Neural cell (in vitro differentiated cells): ENCODE results near the gene TOP2B. TPM values are rescaled to one million over a fixed set of nuclear protein-coding genes. Genes with fewer than 3 reads are reported as not detected.

Source experiments
- H2AFZ ChIP-seq: fragments of 200-600, 300-800 bp; sonication (generic), shearing (Covaris generic); 2 replicates; pipeline ENCODE4 v1.6.0; 2014; ENCODE audit warnings: low read depth, mild to moderate bottlenecking, antibody characterized with exemption, low read length, moderate library complexity
- H3F3A ChIP-seq: fragments of 200-600 bp; shearing (Covaris generic); 2 replicates; pipeline ENCODE4 v1.6.1; 2016; ENCODE audit warnings: mild to moderate bottlenecking, moderate library complexity, mixed read lengths, antibody characterized with exemption, low read length; ENCODE audit not compliant: insufficient read depth, poor library complexity, severe bottlenecking
- H3K27ac ChIP-seq: fragments of 200-600, 300-800 bp; sonication (generic), shearing (Covaris generic); 2 replicates; pipeline ENCODE4 v1.5.1; 2014; ENCODE audit warnings: mild to moderate bottlenecking, low read length, moderate library complexity
- H3K27me3 ChIP-seq: fragments of 300-800, 200-600 bp; sonication (generic), shearing (Covaris generic); 2 replicates; pipeline ENCODE4 v1.6.0; 2014; ENCODE audit warnings: mild to moderate bottlenecking, low read depth, low read length, moderate library complexity; ENCODE audit not compliant: insufficient read depth
- H3K36me3 ChIP-seq: fragments of 300-800, 200-600 bp; sonication (generic), shearing (Covaris generic); 2 replicates; pipeline ENCODE4 v1.5.1; 2014; ENCODE audit warnings: mild to moderate bottlenecking, antibody characterized with exemption, low read length, moderate library complexity; ENCODE audit not compliant: insufficient read depth
- H3K4me2 ChIP-seq: fragments of 300-800, 200-600 bp; sonication (generic), shearing (Covaris generic); 2 replicates; pipeline ENCODE4 v1.6.0; 2014; ENCODE audit warnings: mild to moderate bottlenecking, low read length
- H3K4me3 ChIP-seq: fragments of 300-800, 200-600 bp; sonication (generic), shearing (Covaris generic); 2 replicates; pipeline ENCODE4 v1.5.1; 2014; ENCODE audit warnings: mild to moderate bottlenecking, low read length, moderate library complexity
- H3K79me2 ChIP-seq: fragments of 200-600 bp; shearing (Covaris generic); replicated peaks from 2 replicates; pipeline ENCODE4 v1.6.0; 2014; ENCODE audit warnings: mild to moderate bottlenecking, low read length, moderate library complexity; ENCODE audit not compliant: insufficient read depth
- H3K9ac ChIP-seq: fragments of 300-800, 200-600 bp; sonication (generic), shearing (Covaris generic); 2 replicates; pipeline ENCODE4 v1.6.1; 2016; ENCODE audit warnings: mild to moderate bottlenecking, low read length, mixed read lengths
- H3K9me2 ChIP-seq: fragments of 200-600 bp; shearing (Covaris generic); 2 replicates; pipeline ENCODE4 v1.6.1; 2016; ENCODE audit warnings: mild to moderate bottlenecking, low read length, mixed read lengths; ENCODE audit not compliant: insufficient read depth
- H3K9me3 ChIP-seq: fragments of 200-600, 300-800 bp; sonication (generic), shearing (Covaris generic); 2 replicates; pipeline ENCODE4 v1.6.1; 2016; ENCODE audit warnings: mild to moderate bottlenecking, mixed run types, low read length, moderate library complexity, mixed read lengths
- H4K20me1 ChIP-seq: fragments of 200-600 bp; shearing (Covaris generic); 2 replicates; pipeline ENCODE4 v1.6.1; 2016; ENCODE audit warnings: mild to moderate bottlenecking, mixed run types; ENCODE audit not compliant: insufficient read depth
- EP300 ChIP-seq: fragments of 450-650 bp; conservative IDR thresholded peaks from 2 replicates; pipeline ENCODE4 v1.6.1; 2014; ENCODE audit warnings: antibody characterized with exemption, mild to moderate bottlenecking, moderate library complexity; ENCODE audit not compliant: poor library complexity, severe bottlenecking
- EZH2 ChIP-seq: fragments of 200-600, 300-800 bp; shearing (Covaris generic), sonication (generic); IDR thresholded peaks from 2 replicates; pipeline ENCODE4 v1.6.1; 2014; ENCODE audit warnings: antibody characterized with exemption, low read length, borderline replicate concordance, mild to moderate bottlenecking; ENCODE audit not compliant: insufficient read depth, poor library complexity, severe bottlenecking
- MXI1 ChIP-seq: fragments of 450-650 bp; conservative IDR thresholded peaks from 2 replicates; pipeline ENCODE4 v1.6.1; 2014; ENCODE audit warnings: antibody characterized with exemption, mild to moderate bottlenecking; ENCODE audit not compliant: poor library complexity, severe bottlenecking
- POLR2AphosphoS5 ChIP-seq: IDR thresholded peaks from 2 replicates; pipeline ENCODE4 v1.6.1; 2012
- RAD21 ChIP-seq: fragments of 450-650 bp; conservative IDR thresholded peaks from 2 replicates; pipeline ENCODE4 v1.6.1; 2014; ENCODE audit warnings: antibody characterized with exemption, mild to moderate bottlenecking, moderate library complexity
- SMC3 ChIP-seq: fragments of 450-650 bp; conservative IDR thresholded peaks from 2 replicates; pipeline ENCODE4 v1.6.1; 2014; ENCODE audit warnings: antibody characterized with exemption, mild to moderate bottlenecking, moderate library complexity; ENCODE audit not compliant: poor library complexity
- TAF1 ChIP-seq: IDR thresholded peaks from 2 replicates; pipeline ENCODE4 v1.6.1; 2012; ENCODE audit warnings: low read depth
- polyA plus RNA-seq: library from polyadenylated mRNA; depleted of rRNA; stranded (reverse); fragments of >200 nt; gene quantifications from 2 replicates; pipeline ENCODE4 v1.2.3, GENCODE V29; 2014
- TF ChIP-seq, protein P1 (sequence below): IDR thresholded peaks from 2 replicates; pipeline ENCODE4 v1.6.1; 2012; ENCODE audit warnings: borderline replicate concordance
- TF ChIP-seq, protein P2 (sequence below): fragments of 450-650 bp; IDR thresholded peaks from 2 replicates; pipeline ENCODE4 v1.5.1; 2014; ENCODE audit warnings: antibody characterized with exemption, mild to moderate bottlenecking, moderate library complexity; ENCODE audit not compliant: poor library complexity, severe bottlenecking

TOP2B gene
- polyA plus RNA-seq, 1 donor from 2014 or later: 440 TPM

DNA sequence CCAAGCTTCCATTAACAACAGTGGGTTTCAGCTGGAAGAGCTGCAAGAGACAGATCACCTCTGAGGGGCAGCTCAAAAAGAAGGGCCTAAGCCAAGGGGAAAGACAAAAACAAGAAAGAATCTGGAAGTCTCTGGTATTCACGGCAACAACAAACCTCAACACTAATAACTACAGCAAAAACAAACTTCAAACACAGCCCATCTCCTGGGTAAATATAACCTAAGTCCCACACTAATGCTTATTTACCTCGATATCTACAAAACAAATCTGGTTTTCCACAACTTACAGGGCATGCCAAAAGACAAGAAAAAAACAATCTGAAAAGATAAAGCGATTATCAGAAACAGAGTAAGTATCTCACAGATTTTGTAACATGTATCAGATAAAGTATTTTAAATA is 29.7 kb downstream of the TOP2B start:
- Histone ChIP-seq H3K9me2 (no peaks in the 10 kb centered on the region), H3K36me3 (peaks cover 23% of the 10 kb centered on the region), H3F3A (no peaks in the 10 kb centered on the region), H3K79me2 (peaks cover 8% of the 10 kb centered on the region), H3K4me2 (no peak overlapping the region), H3K9ac (no peak overlapping the region), H3K27ac (no peak overlapping the region), H3K4me3 (no peak overlapping the region), H4K20me1 (no peaks in the 10 kb centered on the region), H3K27me3 (no peaks in the 10 kb centered on the region), H3K9me3 (no peaks in the 10 kb centered on the region), H2AFZ (no peak overlapping the region)
- no peak for TF ChIP-seq MXI1

DNA sequence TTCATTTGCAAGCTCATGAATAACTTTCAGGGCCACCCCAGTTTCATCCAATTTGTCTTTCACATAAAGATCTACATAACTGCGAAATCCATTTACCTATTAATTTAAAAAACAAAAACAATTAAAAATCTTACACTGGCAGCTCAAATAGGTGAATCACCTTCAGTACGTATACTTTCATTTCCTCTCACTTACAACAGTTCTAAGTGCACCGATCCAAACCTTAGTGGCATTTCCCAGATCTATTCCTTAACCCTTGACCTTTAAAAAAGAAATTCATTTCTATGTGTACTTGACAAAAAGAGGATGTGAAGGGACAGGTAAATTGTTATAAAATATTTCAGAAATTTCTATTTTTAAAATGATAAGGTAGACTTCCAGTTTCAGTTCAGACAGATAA is 30.8 kb downstream of the TOP2B start:
- H3K9me2 ChIP-seq: no peaks in the 10 kb centered on the region
- no peaks in the 10 kb centered on the region for H3F3A ChIP-seq
- H3K79me2 ChIP-seq: peaks cover 8% of the 10 kb centered on the region
- H3K9ac ChIP-seq: no peak overlapping the region
- H3K9me3 ChIP-seq: no peaks in the 10 kb centered on the region
- H3K36me3 ChIP-seq: peaks cover 23% of the 10 kb centered on the region
- no peak overlapping the region for H3K4me3 ChIP-seq
- no peaks in the 10 kb centered on the region for H4K20me1 ChIP-seq
- no peak overlapping the region for H3K27ac ChIP-seq
- H3K4me2 ChIP-seq: no peak overlapping the region
- no peak overlapping the region for H2AFZ ChIP-seq
- no peaks in the 10 kb centered on the region for H3K27me3 ChIP-seq
- no peak for TF ChIP-seq SMC3
- no peak for TF ChIP-seq RAD21
- TF ChIP-seq, protein P1, sequence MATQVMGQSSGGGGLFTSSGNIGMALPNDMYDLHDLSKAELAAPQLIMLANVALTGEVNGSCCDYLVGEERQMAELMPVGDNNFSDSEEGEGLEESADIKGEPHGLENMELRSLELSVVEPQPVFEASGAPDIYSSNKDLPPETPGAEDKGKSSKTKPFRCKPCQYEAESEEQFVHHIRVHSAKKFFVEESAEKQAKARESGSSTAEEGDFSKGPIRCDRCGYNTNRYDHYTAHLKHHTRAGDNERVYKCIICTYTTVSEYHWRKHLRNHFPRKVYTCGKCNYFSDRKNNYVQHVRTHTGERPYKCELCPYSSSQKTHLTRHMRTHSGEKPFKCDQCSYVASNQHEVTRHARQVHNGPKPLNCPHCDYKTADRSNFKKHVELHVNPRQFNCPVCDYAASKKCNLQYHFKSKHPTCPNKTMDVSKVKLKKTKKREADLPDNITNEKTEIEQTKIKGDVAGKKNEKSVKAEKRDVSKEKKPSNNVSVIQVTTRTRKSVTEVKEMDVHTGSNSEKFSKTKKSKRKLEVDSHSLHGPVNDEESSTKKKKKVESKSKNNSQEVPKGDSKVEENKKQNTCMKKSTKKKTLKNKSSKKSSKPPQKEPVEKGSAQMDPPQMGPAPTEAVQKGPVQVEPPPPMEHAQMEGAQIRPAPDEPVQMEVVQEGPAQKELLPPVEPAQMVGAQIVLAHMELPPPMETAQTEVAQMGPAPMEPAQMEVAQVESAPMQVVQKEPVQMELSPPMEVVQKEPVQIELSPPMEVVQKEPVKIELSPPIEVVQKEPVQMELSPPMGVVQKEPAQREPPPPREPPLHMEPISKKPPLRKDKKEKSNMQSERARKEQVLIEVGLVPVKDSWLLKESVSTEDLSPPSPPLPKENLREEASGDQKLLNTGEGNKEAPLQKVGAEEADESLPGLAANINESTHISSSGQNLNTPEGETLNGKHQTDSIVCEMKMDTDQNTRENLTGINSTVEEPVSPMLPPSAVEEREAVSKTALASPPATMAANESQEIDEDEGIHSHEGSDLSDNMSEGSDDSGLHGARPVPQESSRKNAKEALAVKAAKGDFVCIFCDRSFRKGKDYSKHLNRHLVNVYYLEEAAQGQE: no peak
- no peak for TF ChIP-seq POLR2AphosphoS5
- TF ChIP-seq TAF1: no peak

DNA sequence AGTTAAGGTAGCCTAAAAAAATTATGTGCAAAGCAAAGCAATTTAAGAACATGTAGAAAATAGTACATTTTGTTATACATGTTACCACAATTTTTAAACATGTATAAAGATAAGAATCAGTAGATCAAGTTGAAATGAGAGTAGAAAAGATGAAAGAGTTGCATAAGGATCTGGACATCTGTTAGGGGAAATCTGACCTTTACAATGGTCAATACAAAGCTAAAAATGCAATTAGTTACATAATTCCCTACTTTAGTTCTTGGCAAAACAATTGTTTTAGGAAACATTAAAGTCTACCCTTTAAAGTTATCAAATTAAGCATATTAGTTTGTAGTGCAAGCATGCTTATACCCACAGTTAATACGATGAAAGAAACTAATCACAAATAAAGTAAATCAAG is 32.7 kb downstream of the TOP2B start:
- no peak overlapping the region for H2AFZ ChIP-seq
- TF ChIP-seq RAD21 (no peak), EP300 (no peak), SMC3 (no peak), TAF1 (no peak), POLR2AphosphoS5 (no peak), EZH2 (no peak), MXI1 (no peak)
- TF ChIP-seq, protein P2, sequence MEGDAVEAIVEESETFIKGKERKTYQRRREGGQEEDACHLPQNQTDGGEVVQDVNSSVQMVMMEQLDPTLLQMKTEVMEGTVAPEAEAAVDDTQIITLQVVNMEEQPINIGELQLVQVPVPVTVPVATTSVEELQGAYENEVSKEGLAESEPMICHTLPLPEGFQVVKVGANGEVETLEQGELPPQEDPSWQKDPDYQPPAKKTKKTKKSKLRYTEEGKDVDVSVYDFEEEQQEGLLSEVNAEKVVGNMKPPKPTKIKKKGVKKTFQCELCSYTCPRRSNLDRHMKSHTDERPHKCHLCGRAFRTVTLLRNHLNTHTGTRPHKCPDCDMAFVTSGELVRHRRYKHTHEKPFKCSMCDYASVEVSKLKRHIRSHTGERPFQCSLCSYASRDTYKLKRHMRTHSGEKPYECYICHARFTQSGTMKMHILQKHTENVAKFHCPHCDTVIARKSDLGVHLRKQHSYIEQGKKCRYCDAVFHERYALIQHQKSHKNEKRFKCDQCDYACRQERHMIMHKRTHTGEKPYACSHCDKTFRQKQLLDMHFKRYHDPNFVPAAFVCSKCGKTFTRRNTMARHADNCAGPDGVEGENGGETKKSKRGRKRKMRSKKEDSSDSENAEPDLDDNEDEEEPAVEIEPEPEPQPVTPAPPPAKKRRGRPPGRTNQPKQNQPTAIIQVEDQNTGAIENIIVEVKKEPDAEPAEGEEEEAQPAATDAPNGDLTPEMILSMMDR: no peak
- TF ChIP-seq, protein P1: no peak
- H3K9me2 ChIP-seq: no peaks in the 10 kb centered on the region
- H3K9me3 ChIP-seq: no peaks in the 10 kb centered on the region
- H3K79me2 ChIP-seq: peaks cover 3% of the 10 kb centered on the region
- H3F3A ChIP-seq: no peaks in the 10 kb centered on the region
- no peak overlapping the region for H3K9ac ChIP-seq
- no peaks in the 10 kb centered on the region for H4K20me1 ChIP-seq
- no peak overlapping the region for H3K4me2 ChIP-seq
- no peak overlapping the region for H3K4me3 ChIP-seq
- no peak overlapping the region for H3K27ac ChIP-seq
- H3K36me3 ChIP-seq: peaks cover 23% of the 10 kb centered on the region
- no peaks in the 10 kb centered on the region for H3K27me3 ChIP-seq
